Heart left ventricle (tissue), 13 donors: ENCODE measurements around the gene TARBP1.

Source experiments
- POLR2A ChIP-seq, 2 donors: fragments of 450-650 bp; IDR thresholded peaks; one replicate each; pipeline ENCODE4 v1.6.1; 2017; ENCODE audit warnings: antibody characterized with exemption in 2 of 2, mild to moderate bottlenecking in 2 of 2, moderate library complexity in 2 of 2
- TF ChIP-seq, protein P1 (sequence below), 12 donors: fragments of 200-600 bp; sonication (generic) in 4 of 12; IDR thresholded peaks; one replicate each; pipeline versions ENCODE4 v1.5.0 to v1.8.0; 2018 to 2022; ENCODE audit warnings: antibody characterized with exemption in 12 of 12, mild to moderate bottlenecking in 5 of 12
- donor health status: ischemic (EF 13 %, LVEDD 7.1; RV severe dilation, severe dysfunction).
- donor health status: DM: no; HTN: yes; CAD: no.
- donor health status: DM: no; HTN: no; CAD: no.
- donor health status: ischemic (EF 25% LVEDD 6.9; RV normal size, moderate dysfunction).
- donor health status: ischemic (EF 25% LVEDD 5.7; RV mildly dilated, moderate dysfunction).
- donor health status: ischemic (EF 35%, LVEDD 5.7; RV mildly dilated, moderate dysfunction).
- donor health status: nonischemic (EF 11% LVEDD 7.7; RV severe dilation, severe dysfunction).
- donor health status: DM: yes; HTN: yes; CAD: no.
- donor health status: PGD.
- donor health status: ischemic (EF 29% LVEDD 5.4; RV normal size, mild dysfunction).
- donor health status: nonischemic (EF 23%, LVEDD 6.1; RV moderate dilation, normal function).

DNA sequence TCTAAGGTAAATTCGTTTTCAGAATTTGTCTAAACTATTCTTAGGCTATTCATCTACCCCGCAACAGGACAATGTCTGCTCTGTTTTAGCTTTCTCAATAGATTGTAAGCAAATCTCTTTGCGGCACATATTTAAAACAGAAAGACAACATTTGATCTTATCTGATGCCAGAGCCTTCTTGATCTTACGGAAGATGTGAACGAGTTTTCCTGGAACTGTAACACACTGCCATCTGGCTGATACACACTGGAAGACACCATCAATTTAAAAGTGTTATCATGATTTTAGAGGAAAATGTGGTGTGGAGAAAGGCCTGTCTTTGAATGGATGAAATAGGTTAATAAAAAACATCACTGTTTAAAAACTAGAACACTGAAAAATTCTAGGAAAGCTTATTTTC lies 69.7 kb downstream of the TARBP1 start:
- TF ChIP-seq, protein P1, sequence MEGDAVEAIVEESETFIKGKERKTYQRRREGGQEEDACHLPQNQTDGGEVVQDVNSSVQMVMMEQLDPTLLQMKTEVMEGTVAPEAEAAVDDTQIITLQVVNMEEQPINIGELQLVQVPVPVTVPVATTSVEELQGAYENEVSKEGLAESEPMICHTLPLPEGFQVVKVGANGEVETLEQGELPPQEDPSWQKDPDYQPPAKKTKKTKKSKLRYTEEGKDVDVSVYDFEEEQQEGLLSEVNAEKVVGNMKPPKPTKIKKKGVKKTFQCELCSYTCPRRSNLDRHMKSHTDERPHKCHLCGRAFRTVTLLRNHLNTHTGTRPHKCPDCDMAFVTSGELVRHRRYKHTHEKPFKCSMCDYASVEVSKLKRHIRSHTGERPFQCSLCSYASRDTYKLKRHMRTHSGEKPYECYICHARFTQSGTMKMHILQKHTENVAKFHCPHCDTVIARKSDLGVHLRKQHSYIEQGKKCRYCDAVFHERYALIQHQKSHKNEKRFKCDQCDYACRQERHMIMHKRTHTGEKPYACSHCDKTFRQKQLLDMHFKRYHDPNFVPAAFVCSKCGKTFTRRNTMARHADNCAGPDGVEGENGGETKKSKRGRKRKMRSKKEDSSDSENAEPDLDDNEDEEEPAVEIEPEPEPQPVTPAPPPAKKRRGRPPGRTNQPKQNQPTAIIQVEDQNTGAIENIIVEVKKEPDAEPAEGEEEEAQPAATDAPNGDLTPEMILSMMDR (IDR thresholded peaks at IDR 0.05) = no peak
- TF ChIP-seq POLR2A (IDR thresholded peaks at IDR 0.05) = no peak
